Inferior parietal cortex (tissue), 1 donor: Measurements from ENCODE around the gene KAZN.

Experiments used
- DNase-seq: peaks from one replicate; pipeline ENCODE4 v3.0.0-alpha.2; 2016; ENCODE audit errors: extremely low spot score

The KAZN gene

DNA sequence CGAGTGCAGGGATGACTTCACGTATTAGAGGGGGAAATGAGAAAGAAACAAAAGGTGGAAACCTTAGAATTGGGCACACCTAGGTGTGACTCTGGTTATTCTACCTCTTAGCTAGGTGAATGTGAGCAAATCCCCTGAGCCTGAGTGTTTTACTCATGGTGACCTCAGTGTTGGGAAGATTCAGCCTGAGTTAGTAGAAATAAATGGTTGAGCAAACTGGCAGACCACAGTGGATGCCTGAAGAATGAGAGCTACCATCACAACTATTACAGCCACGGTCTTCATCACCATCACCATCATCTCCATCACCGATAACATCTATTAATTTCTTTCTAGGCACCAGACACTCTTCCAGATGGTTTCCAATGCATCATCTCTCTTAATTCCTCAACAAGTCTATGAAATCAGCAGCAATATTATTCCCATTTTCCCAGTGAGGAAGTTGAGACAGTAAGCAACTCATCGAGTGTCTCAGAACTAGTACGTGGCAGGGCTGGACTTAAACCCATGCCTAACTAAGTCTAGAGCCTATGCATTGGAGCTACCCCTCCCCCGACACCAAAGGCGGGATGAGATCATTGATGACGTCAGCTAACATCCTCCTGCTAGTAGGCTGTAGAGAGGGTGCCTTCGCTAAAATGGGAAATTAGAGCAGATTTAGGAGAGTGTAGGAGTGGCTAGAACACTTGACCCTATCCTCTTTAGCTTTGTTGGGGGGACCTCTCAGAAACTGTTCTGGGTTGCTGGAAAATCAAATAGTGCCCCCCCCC is 7.9 kb upstream of the KAZN start:
- no peak for DNase-seq

DNA sequence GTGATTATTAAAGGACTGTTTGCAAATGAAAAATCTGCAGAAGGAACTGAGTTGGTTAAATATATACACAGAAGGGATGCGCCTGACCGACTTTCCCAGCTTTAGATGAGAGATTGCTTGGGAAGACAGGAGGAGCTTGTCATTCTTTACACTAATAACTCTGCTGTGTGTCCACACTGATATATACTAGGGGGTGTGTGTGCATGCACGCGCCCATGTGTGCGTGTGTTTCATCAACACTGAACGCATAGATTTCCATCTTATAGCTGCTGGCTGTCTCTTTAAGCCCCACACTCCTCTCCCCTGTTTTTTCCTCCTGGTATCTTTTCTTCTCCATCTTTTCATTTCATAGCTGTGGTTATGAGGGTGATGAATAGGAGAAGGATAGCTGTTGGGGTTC is 6.9 kb upstream of the KAZN start:
- DNase-seq = no peak

DNA sequence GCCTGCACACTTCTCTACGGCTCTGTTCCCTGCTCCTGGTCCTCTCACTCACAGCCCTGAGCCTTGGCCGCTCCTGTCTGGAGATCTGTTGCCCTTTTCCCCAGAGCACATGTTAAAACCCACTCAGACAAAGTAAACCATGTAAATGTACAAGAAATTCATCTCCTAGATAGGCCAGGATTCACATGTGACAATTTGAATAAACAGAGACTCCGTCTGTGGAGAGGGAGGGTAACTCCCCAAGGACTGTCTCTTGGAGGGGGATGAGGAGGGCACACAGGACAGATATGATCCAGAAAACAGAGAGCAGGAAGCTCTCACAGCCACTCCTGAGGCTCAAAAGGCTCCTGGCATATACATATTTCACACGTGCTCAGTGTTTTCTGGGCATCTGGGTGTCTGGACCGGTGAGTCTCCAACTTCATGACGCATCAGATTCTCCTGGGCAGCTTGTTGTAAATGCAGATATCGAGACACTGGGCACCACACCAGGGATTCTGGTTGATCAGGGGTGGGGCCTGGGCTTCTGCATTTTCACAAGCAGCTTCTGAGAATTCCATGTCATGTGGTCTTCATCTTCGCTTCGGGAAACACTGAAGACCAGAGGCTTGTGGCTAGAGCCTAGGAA is 6.4 kb upstream of the KAZN start:
- DNase-seq = no peak

DNA sequence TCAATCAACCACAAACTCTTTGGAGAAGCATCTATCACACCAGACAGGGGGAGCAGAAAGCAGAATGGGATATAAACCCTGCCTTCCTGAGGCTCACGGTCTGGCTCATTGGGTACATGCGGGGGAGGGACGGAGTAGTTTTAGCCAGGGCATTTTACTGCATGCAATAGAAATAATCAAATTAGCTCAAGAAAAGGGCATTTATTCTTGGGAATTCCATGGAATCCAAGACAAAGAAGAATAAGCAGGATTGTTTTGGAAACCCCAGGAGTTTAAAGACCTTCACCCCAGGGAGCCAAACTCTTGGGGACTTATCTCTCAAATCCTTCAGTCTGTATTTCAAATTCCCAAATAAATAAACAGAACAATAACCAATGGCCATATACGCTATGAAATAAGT is 5.2 kb upstream of the KAZN start:
- DNase-seq = no peak

DNA sequence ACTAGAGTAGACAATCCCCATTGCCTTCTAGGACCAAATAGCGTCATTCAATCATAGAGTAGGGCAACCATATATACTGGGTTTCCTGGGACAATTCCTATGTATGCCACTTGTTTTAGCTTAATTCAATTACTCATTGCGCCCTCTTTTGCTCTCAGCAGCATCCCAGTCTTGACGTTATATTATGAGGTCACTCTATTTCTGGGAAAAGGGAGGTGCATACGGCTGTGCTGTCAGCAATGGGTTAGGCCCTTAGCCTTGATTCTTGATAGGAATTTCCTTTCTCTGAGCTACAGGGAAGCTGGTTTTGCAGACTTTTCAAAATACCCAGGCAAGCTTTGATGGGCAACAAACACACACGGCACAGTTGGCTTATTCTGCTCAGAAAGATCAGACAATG is 4.4 kb upstream of the KAZN start:
- no peak for DNase-seq

DNA sequence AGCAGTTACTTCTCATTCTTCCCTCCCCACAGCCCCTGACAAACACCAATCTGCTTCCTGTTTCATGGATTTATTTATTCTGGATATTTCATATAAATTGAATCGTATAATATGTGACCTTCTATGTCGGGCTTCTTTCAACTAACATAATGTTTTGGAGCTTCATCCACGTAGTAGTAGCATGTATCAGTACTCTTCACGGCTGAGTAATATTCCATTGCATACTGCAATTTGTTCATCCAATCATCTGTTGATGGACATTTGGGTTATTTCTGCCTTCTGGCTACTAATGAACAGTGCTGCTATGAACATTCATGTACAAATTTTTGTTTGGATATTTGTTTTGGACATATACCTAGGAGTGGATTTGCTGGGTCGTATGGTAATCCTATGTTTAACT is 1.9 kb upstream of the KAZN start:
- no peak for DNase-seq

DNA sequence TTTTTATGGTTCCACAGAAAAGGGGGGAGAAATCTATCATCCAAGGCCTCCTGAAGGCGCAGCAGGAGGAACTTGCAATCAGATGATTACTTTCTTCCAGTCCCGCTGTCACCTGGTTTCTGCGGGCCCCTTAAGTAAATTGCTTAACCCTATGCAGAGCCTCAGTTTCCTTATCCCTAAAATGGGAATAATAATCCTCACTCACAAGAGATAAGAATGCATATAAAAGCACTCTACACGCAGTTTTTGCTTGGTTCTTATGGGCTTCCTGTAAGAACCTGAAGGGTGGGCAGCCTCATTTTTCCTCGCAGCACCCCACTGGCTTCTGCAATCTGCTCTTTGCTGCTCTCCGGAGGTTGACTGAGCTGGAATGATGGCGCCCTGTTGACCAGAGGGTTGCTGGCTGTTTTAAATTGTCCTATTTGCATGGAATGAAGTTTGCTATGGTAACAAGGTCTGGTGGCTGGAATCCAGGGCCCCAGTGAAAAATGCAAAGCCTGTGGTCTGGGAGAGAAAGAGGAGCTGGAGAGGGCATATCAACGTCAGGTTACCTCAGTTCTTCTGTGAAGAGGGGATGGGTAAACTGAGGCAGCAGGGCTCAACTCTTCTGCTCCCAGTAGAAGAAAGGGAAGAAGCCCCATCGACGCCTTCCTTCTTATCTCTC is 1.0 kb upstream of the KAZN start:
- no peak for DNase-seq

DNA sequence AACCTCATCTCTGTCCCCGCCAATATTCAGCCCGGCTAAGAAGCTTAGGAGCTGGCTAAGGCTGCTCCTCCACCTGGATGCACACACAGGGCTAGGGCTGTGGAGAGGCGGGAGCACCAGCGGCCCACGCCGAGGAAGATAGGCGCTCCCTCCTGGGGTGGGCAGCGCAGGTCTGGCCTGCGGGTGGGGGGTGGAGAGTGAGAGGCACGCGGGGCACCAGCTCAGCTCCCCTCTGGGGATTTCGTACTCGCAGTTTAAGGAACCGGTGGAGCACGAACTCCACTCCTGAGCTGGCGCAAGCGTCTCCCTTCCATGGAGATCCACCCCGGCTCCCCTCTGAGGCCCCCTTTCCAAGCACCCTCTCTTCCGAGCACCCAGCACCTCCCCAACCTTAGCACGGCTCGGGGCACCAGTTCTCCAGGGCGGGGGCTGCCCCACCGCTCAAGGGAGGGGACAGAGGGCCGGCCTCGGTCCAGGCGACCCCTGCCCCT is 433 bp upstream of the KAZN start:
- DNase-seq = no peak

DNA sequence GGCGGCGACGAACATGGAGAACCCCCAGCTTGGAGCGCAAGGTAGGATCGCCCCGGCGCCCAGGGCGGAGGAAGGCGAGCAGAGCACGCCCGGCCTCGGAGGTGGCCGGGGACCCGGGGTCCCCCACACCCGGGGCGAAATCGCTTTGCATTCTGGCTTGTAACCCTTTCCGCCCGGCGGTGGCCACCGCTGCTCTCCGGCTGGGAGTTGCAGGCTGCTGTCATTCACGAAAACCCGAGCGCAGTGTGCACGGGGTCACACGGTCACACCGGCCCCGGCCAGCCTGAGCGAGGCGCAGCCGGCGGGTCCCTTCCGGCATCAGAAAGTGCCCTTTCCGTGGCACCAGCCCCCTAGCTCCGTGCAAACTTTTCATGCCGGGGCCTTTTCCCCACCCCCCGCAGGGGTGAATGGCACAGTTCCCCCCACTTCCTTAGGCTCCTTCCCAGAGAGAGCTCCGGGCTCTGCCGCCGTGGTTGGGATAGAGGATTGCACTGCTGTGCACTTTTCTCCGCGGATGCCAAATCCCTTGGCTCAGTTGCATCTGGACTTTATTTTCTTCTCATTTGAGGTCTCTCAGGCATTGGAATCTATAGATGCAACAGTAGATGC is 802 bp downstream of the KAZN start:
- no peak for DNase-seq

DNA sequence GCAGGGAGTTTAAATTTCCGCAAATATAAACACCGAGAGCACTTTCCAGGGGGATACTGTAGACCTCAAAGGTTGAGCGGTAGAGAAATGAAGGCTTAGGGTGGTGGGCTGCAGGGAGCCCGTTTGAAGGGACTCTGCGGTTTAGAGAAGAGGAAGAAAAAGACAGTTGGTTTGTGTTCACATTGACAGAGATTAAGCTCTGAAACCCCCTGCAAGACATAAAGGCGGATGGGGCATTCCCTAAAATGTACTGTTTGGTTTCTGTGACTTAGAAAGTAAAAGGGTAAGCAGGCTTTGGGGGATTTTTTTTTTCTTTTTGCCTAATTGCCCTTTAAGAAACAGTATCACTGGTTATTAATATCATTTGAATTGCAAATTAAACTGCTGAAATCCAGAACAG is 1.3 kb downstream of the KAZN start:
- DNase-seq = no peak

DNA sequence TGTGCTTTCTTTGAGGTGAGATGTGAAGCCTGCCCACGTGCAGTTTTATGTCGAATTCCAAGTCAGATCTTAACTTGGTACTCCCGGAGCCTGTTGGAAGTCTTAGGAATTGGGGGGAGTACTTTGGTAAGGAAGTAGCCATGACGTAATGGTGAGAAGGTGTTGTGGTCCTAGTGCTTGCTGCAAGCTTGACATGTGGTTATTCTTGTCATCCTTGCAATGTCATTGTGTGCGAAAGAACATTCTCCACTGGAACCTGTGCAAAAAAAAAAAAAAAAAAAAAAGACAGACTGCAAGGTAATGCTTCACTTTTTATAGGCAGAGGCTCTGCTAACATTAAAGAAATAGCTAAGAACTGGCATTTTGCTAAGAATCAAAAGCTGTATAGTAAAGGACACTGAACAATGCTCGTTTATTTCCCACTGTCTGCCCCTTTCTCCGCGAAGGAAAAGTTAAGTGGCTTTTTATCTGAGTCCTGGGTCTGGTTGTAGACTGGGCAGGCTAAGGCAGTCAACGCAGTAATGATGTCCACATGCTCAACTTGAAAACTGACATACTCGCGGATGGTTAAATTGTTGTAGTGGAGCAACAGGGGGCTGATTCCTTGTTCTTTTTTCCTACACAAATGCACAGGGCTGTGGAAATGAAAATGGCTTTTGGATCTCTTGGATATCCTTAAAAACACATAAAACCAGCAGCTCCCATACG is 2.1 kb downstream of the KAZN start:
- no peak for DNase-seq

DNA sequence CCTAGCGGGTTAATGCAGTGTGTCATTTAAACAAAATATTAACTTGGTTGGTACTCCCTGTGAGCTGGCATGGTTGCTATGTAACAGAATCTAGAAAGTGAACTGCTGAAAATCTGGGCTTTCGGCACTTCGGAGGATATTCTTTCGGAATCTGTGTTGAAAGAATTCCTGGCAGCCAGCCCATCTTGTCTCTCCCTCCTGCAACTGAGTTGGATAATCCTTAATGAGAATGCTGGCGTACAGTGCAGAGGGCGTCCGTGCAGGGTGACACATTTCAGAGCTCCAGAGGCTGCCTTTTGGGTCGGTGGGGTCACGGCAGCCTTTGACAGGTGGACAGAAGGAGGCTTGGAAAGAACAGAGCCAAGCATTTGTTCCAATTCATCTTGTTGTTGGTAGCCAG is 3.7 kb downstream of the KAZN start:
- DNase-seq = peak; percentile 66

DNA sequence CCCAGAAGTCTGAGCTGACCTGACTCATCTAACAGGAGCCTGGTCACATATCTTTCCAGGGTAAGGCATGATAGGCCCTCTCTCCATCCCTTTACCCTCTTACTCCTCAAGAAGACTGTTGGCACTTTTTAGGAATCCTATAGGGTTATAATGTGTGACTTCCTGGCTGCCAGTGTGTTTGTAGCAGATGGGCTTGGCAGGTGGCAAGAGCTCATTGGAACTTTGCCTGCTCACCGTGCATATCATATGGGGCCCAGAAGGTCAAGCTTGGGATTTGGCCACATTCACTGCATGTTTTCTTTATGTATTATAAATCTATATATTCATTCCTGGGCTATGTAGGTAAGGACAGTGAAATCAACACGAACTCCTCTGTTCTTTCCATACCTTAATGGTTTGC is 5.2 kb downstream of the KAZN start:
- DNase-seq = no peak

DNA sequence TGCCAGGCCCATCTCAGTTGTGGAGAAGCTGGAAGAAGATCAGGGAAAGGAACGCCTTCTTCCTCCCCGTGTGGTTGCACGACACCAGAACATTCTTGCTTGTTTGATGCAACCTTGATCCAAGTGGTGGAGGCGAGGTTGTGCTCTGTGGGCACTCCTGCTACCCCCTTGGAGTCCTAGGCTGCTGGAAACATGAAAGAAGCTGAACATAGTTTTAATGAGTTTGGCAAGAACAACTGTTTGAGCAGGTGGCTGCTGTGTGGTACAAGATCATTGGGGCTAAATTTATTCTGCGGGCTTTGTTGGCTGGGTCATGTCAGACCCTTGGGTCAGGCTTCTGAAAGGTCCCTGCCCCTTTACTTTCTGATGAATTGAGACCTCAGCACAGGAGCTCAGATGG is 5.9 kb downstream of the KAZN start:
- DNase-seq = no peak

DNA sequence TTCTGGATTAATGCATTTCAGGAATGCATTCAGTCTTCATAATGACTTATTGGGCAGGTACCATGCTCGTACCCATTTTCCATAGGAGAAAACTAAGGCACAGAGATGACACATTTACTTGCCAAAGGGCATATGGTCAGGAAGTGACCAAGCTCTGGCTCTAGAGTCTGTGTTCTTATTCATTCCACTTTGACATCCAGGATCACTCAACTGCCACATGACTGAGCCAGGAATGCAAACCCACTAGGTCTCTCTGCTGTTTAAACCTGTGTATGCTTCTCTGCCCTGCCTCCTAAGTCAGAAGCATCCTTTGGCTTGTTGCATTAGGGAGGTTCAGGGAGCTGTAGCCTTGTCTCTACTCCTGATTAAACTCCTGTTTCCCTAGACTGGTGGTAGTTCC is 7.5 kb downstream of the KAZN start:
- DNase-seq = no peak

DNA sequence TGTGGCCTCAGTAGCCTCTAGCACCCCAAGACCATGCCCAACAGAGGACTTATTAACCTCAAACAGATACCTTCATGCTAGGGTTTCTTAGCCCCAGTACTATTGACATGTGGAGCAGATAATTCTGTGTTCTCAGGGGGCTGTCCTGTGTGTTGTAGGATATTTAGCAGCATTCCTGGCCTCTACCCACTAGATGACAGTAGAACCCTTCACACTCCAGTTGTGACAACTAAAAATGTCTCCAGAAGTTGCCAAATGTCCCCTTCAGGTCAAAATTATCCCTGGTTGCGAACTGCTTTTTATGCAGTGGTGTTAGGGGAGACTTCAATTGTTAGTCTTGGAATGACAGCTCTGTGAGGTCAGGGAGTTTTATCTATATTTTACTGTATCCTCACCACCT is 8.1 kb downstream of the KAZN start:
- no peak for DNase-seq

DNA sequence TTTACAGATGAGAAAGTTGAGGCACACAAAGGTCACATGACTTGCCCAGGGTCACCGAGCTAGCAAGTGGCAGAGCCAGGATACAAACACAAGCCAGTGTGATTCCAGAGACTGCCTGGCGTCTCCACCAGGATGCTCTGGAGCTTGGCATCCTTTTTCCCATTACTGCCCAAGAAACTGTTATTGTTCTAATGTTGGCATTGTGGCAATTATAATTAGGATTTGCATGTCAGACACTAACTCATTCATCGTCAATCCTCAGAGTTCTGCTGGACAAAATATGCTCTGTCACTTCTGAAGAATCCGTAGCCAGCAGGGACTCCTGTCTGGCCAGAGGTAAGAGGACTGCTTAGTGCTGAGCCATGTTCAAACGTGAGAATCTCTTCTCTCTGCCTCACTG is 8.8 kb downstream of the KAZN start:
- DNase-seq = no peak

DNA sequence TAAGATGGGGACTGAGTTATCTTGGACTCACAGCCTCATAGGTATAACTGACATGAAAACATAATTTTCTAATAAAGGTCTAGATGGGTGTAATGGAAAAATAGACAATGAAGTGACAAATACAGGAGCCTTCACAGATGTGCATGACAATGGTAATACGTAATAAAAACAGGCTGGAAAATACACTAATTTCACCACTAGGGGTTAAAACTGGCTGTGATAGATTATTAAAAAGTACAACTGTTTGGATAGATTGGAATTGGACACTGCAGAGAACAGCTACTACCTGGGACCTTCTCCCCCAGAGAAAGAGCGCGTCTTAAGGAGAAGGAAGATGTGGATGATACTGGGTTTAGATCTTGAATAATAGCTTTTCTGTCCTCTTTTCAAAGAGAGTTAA is 9.8 kb downstream of the KAZN start:
- DNase-seq = no peak

DNA sequence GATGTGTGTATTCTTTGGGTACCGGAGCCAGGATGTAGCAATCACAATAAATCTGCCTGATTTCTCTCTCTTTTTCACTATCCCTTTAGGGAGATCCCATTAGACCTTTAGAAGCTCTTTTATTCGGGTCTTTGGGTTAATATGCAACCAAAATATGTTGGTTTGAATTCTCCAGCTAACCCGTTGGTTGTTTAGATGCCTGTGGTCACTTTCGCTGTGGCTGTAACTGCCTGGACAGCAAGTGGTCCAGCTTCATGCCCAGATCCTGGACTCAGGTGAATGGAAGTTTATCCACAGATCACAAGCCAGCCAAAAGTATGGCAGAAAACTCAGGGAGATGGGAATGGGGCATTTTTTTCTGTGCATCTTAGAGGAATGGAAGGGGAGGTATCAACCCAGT is 12.3 kb downstream of the KAZN start:
- no peak for DNase-seq

DNA sequence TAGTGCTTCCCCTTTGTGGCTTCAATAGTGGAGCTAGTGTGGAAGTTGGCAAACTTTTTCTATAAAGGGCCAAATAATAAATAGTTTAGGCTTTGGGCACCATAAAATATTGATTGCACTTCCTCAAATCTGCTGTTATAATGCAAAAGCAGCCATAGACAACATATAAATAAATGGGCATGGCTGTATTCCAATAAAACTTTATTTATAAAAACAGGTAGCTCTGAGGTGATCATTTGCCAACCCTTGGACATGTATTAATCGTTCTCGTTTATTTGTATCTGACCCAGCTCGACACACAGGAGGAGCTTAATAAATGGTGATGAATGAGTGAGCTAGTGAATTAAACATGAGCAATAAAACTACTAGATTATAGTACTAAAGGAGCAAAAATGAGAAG is 13.3 kb downstream of the KAZN start:
- no peak for DNase-seq

DNA sequence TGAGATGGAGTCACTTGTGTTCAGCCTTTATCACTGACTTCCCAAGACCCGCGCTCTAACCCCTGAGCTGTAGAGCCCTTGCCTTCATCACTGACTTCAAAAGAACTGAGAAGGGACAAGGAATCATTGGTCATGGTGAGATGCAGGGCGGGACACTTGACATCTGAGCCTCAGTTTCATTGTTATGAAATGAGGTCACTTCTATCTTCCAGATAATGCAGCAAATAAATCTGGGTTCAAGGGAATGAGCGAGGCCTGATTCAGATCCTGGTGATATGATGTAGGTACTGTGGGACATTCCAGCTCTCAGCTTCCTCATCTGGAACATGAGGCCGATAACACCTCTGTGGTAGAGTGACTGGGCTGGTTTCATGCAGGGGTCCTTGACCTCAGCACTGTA is 13.8 kb downstream of the KAZN start:
- no peak for DNase-seq

DNA sequence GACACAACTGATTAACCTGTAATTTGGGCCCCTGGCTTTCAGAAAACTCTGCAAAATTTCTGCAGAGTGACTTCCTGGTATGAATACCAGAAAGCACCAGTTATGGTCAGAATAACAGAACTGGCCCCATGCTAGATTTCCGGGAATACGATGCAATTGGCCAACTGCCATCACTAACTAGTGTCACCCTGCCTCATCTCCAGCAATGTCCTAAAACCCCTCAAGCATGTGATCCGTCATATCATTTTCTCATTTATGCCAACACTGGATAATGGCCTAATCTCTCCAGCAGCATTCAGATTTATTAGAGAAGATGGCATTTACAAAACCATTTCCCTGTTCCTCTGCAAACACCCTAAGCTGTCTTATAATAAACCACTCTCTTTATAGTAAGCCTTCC is 15.4 kb downstream of the KAZN start:
- no peak for DNase-seq
